GM12878 (cell line): ENCODE data around the gene PALLD. TPM values are rescaled to one million over a fixed set of nuclear protein-coding genes. Genes with fewer than 3 reads are reported as not detected.

Source experiments
- ATAC-seq: fragments of 200-7000 bp; cut with Tn5 transposase; 3 replicates; pipeline ENCODE4 v1.9.1; 2020; ENCODE audit warnings: mild to moderate bottlenecking, moderate library complexity
- BruUV-seq: library from RNA; stranded (reverse); fragments of 400-500 nt; replicated peaks from 2 replicates; lab custom pipeline; 2021; lab: Mats Ljungman, UMichigan
- CTCF ChIA-PET: fragments of 300-600 bp; sonication (Branson Sonifier 250); formaldehyde crosslinking; extraction: SDS; loops from one replicate; lab custom pipeline; 2021; ENCODE audit warnings: inconsistent platforms; lab: Yijun Ruan, JAX
- POLR2A ChIA-PET: fragments of 350-600 bp; formaldehyde crosslinking; extraction: SDS; loops from one replicate; lab custom pipeline; 2021; ENCODE audit warnings: inconsistent platforms; lab: Charles Lee
- RAD21 ChIA-PET: fragments of 300-600 bp; sonication (Branson Sonifier 250); formaldehyde crosslinking; loops from one replicate; lab custom pipeline; 2023; ENCODE audit warnings: antibody characterized with exemption; ENCODE audit not compliant: unreplicated experiment; lab: Charles Lee
- SMC1A ChIA-PET: fragments of 300-600 bp; sonication (Branson Sonifier 250); formaldehyde crosslinking; loops from one replicate; lab custom pipeline; 2023; ENCODE audit not compliant: unreplicated experiment, uncharacterized antibody; lab: Charles Lee
- DNase-seq: peaks from one replicate; pipeline ENCODE4 v3.0.0-alpha.2; 2011; ENCODE audit warnings: low read depth, low spot score
- FAIRE-seq: peaks from 3 replicates; lab custom pipeline; 2011; peaks lifted over from hg19 to GRCh38; lab: Jason Lieb, UNC
- H2AFZ ChIP-seq: 2 replicates; pipeline ENCODE4 v1.6.0; 2011; ENCODE audit warnings: low read depth, low read length, control low read depth; ENCODE audit not compliant: control insufficient read depth
- H3K27ac ChIP-seq: 2 replicates; pipeline ENCODE4 v1.5.1; 2011; ENCODE audit warnings: control low read depth; ENCODE audit not compliant: control insufficient read depth, insufficient read depth
- H3K27me3 ChIP-seq, 2 experiments: replicated peaks in 1 of 2; 2 replicates each; pipeline versions ENCODE4 v1.6.0 to v1.6.1; 2011; ENCODE audit warnings: low read length in 1 of 2; ENCODE audit not compliant: control insufficient read depth in 2 of 2, insufficient read depth in 2 of 2
- H3K36me3 ChIP-seq, 2 experiments: 2 replicates each; pipeline ENCODE4 v1.5.1; 2011; ENCODE audit warnings: low read length in 1 of 2; ENCODE audit not compliant: control insufficient read depth in 2 of 2, insufficient read depth in 2 of 2
- H3K4me1 ChIP-seq: 2 replicates; pipeline ENCODE4 v1.6.1; 2011; ENCODE audit warnings: mild to moderate bottlenecking, low read length, moderate library complexity, mixed read lengths; ENCODE audit not compliant: control insufficient read depth, insufficient read depth
- H3K4me2 ChIP-seq: 2 replicates; pipeline ENCODE4 v1.6.0; 2011; ENCODE audit warnings: control low read depth; ENCODE audit not compliant: control insufficient read depth, insufficient read depth
- H3K4me3 ChIP-seq: fragments of 200-600 bp; sonication (generic); 2 replicates; pipeline ENCODE4 v1.5.1; 2016
- H3K79me2 ChIP-seq: 2 replicates; pipeline ENCODE4 v1.6.0; 2011; ENCODE audit warnings: low read length; ENCODE audit not compliant: control insufficient read depth, insufficient read depth
- H3K9ac ChIP-seq: 2 replicates; pipeline ENCODE4 v1.8.0; 2011; ENCODE audit warnings: low read length, control low read depth, mixed read lengths; ENCODE audit not compliant: control insufficient read depth, insufficient read depth
- H3K9me3 ChIP-seq: replicated peaks from 3 replicates; pipeline ENCODE4 v1.5.1; 2011; ENCODE audit warnings: mild to moderate bottlenecking, low read length; ENCODE audit not compliant: control insufficient read depth, insufficient read depth
- H4K20me1 ChIP-seq: 2 replicates; pipeline ENCODE4 v1.6.0; 2011; ENCODE audit not compliant: control insufficient read depth, insufficient read depth
- CEBPZ ChIP-seq: fragments of 150-350 bp; IDR thresholded peaks from 2 replicates; pipeline ENCODE4 v1.6.1; 2016; ENCODE audit warnings: low read depth, low read length
- CUX1 ChIP-seq: IDR thresholded peaks from 2 replicates; pipeline ENCODE4 v1.6.1; 2012; ENCODE audit warnings: improper control_type of control experiment, low read depth, low read length; ENCODE audit not compliant: insufficient replicate concordance
- ZBTB4 ChIP-seq: fragments of 450-650 bp; formaldehyde crosslinking; IDR thresholded peaks from 2 replicates; pipeline ENCODE4 v1.4.0; 2022; ENCODE audit warnings: mild to moderate bottlenecking, moderate library complexity
- ZBTB40 ChIP-seq: fragments of 450-650 bp; IDR thresholded peaks from 2 replicates; pipeline ENCODE4 v1.6.1; 2016; ENCODE audit warnings: mild to moderate bottlenecking, moderate library complexity, borderline replicate concordance
- WGBS: methylation state at CpG from one replicate; pipeline ENCODE4 v1.1.6; 2016; ENCODE audit warnings: low lambda C conversion rate; ENCODE audit not compliant: insufficient replicate concordance, insufficient coverage; ENCODE audit errors: missing lambda C conversion rate; 5-methylcytosine and 5-hydroxymethylcytosine counted together
- in situ Hi-C: fragments of 300-500 bp; cut with MboI; formaldehyde crosslinking; loops from 9 replicates; pipeline ENCODE4 v1.14.3; 2018; ENCODE audit warnings: mixed read lengths
- intact Hi-C: fragments of 100-400 bp; cut with micrococcal nuclease; formaldehyde crosslinking; loops from one replicate; pipeline ENCODE4 v1.14.2; 2022; ENCODE audit not compliant: unreplicated experiment
- polyA plus RNA-seq, 11 experiments: library from polyadenylated mRNA; depleted of rRNA in 4 of 11; unstranded in 6 of 11; stranded (reverse) in 5 of 11; fragments of >200 nt; fragmentation: Nextera tagmentation in 4 of 11; fragmentation: Illumina TruSeq in 1 of 11; extraction: Ambion mirVana in 4 of 11; extraction: Trizol in 1 of 11; gene quantifications; 1 replicate in 1 of 11; 2 replicates in 10 of 11; pipeline versions ENCODE4 v1.2.1 to v1.2.3, GENCODE V29; 2011 to 2016; ENCODE audit warnings: inconsistent platforms in 2 of 11, missing spikeins in 2 of 11, low read depth in 1 of 11
- total RNA-seq, 4 experiments: library from RNA; depleted of rRNA in 3 of 4; stranded (reverse); fragments of >200 nt in 3 of 4; fragmentation: Illumina TruSeq in 1 of 4; extraction: Trizol in 1 of 4; gene quantifications; 2 replicates each; pipeline versions ENCODE4 v1.2.1 to v1.2.3, GENCODE V29; 2013 to 2021

PALLD gene
- total and polyA plus RNA-seq, 10 of the 15 experiments (the other 5 are each of a cell fraction or from before 2014, with no cell fraction given): 1.0 to 7.7 (median 1.7) TPM

GRCh38 chr4:168925789-168926490 is 429.1 kb downstream of the PALLD start:
- Histone ChIP-seq H3K79me2 (no peaks in the 10 kb centered on the region), H4K20me1 (no peaks in the 10 kb centered on the region), H3K27me3 (no peaks in the 10 kb centered on the region), H3K4me3 (no peak overlapping the region), H3K4me1 (no peaks in the 10 kb centered on the region), H2AFZ (no peak overlapping the region), H3K9me3 (no peaks in the 10 kb centered on the region; the same call in 2 of the 3 replicates), H3K27ac (no peak overlapping the region), H3K9ac (no peak overlapping the region), H3K4me2 (no peak overlapping the region), H3K36me3 (peaks cover 0 to 2% of the 10 kb centered on the region in 2 experiments; a peak in 2 of 4 replicates)
- intact Hi-C loops: loop anchor here (10.0 kb wide), 1 partner anchor 349 kb away; the partner anchor contains the start of gene SH3RF1
- ATAC-seq (no peak), FAIRE-seq (no peak), DNase-seq (no peak)
- in situ Hi-C loops: loop anchor here (10.0 kb wide), 1 partner anchor 1119 kb away; no protein-coding TSS in a partner anchor
- RAD21 ChIA-PET: interaction anchor here (1.1 kb wide), 1 partner anchor 560 kb away, joined by 3 read pairs; no protein-coding TSS in a partner anchor
- POLR2A ChIA-PET: no interaction called here
- no TSS peak for BruUV-seq
- CTCF ChIA-PET: interaction anchor here (0.6 to 1.1 kb wide), 2 partner anchors 38 to 342 kb away, joined by 3 to 6 read pairs; no protein-coding TSS in a partner anchor
- 90% methylated on average over 5 of the region's 5 CpGs for WGBS
- SMC1A ChIA-PET: interaction anchor here (0.6 to 1.0 kb wide), 2 partner anchors 210 to 560 kb away, joined by 3 to 5 read pairs; no protein-coding TSS in a partner anchor
- TF ChIP-seq ZBTB4 (CRISPR knock-in tag): no peak
- TF ChIP-seq CEBPZ: no peak
- no peak for TF ChIP-seq CUX1
- no peak for TF ChIP-seq ZBTB40
